Stomach (tissue), 9 donors: ENCODE measurements around the gene TTC3. TPM values are rescaled to one million over a fixed set of nuclear protein-coding genes. Genes with fewer than 3 reads are reported as not detected.

ENCODE experiments used
- DNase-seq, 2 donors: peaks; one replicate each; pipeline versions ENCODE4 v3.0.0 to v3.0.0-alpha.2; 2013 to 2019
- H3K27ac ChIP-seq, 5 donors: fragments of 200-600 bp in 4 of 5; sonication (generic) in 4 of 5; one replicate each; pipeline ENCODE4 v1.5.1; 2013 to 2019; ENCODE audit warnings: mild to moderate bottlenecking in 1 of 5, moderate library complexity in 1 of 5
- H3K27me3 ChIP-seq, 3 donors: fragments of 200-600 bp; sonication (generic); one replicate each; pipeline ENCODE4 v1.5.1; 2017 to 2019; ENCODE audit warnings: mixed run types in 1 of 3
- H3K36me3 ChIP-seq, 4 donors: fragments of 200-600 bp; sonication (generic); 1 replicate in 3 of 4; 2 replicates in 1 of 4; pipeline ENCODE4 v1.5.1; 2016 to 2019
- H3K4me1 ChIP-seq, 4 donors: fragments of 200-600 bp; sonication (generic); one replicate each; pipeline ENCODE4 v1.5.1; 2016 to 2019
- H3K4me3 ChIP-seq, 4 donors: fragments of 200-600 bp; sonication (generic) in 3 of 4; one replicate each; pipeline ENCODE4 v1.5.1; 2016 to 2019; ENCODE audit warnings: mild to moderate bottlenecking in 1 of 4
- H3K9me3 ChIP-seq, 4 donors: fragments of 200-600 bp; sonication (generic); one replicate each; pipeline ENCODE4 v1.5.1; 2016 to 2019
- EP300 ChIP-seq: sonication (generic); formaldehyde crosslinking; IDR thresholded peaks from one replicate; pipeline ENCODE4 v1.6.1; 2017; ENCODE audit warnings: antibody characterized with exemption
- POLR2A ChIP-seq, 4 donors: fragments of 450-650 bp; IDR thresholded peaks; one replicate each; pipeline ENCODE4 v1.6.1; 2016; ENCODE audit warnings: antibody characterized with exemption in 4 of 4, control low read depth in 2 of 4, mild to moderate bottlenecking in 1 of 4, moderate library complexity in 1 of 4
- POLR2AphosphoS5 ChIP-seq, 3 donors: sonication (generic); formaldehyde crosslinking; IDR thresholded peaks; one replicate each; pipeline ENCODE4 v1.6.1; 2016; ENCODE audit warnings: antibody characterized with exemption in 3 of 3
- WGBS, 5 donors: extraction: QIAGEN DNeasy Blood & Tissue Kit in 3 of 5; methylation state at CpG; one replicate each; pipeline versions ENCODE4 v1.1.5 to v1.1.7; 2013 to 2018; 5-methylcytosine and 5-hydroxymethylcytosine counted together
- intact Hi-C: fragments of 100-400 bp; cut with DNase I; formaldehyde crosslinking; loops from one replicate; pipeline ENCODE4 v1.15.1; 2023; ENCODE audit warnings: low total_unique reads
- polyA plus RNA-seq, 3 donors: library from polyadenylated mRNA; stranded (reverse); fragments of 200-250 nt; gene quantifications; one replicate each; pipeline ENCODE4 v1.2.3, GENCODE V29; 2013
- total RNA-seq, 5 donors: library from RNA; depleted of rRNA; stranded (reverse); fragments of >200 nt; gene quantifications; one replicate each; pipeline versions ENCODE4 v1.1.0 to v1.2.3, GENCODE V29; 2014 to 2016
- TF ChIP-seq, protein P1 (sequence below), 7 experiments: fragments of 450-650 bp in 4 of 7; fragments of 200-600 bp in 3 of 7; sonication (generic) in 3 of 7; IDR thresholded peaks; one replicate each; pipeline ENCODE4 v1.5.1; 2016 to 2019; ENCODE audit warnings: antibody characterized with exemption in 7 of 7, control low read depth in 2 of 7, mild to moderate bottlenecking in 1 of 7
- donor health status: healthy with polysubstance abuse.
- donor health status: Bipolar disorder and iron deficiency.
- donor health status: healthy.

Gene TTC3
- total and polyA plus RNA-seq, 8 donors = 17.5 to 538 (median 143) TPM

- 63 to 94% (median 74%) methylated on average over 6 of the region's 6 CpGs for WGBS, 5 donors
- Histone ChIP-seq H3K27ac (no peak overlapping the region), H3K9me3 (no peaks in the 10 kb centered on the region), H3K4me1 (peaks cover 5 to 37% (median 19%) of the 10 kb centered on the region in 4 donors), H3K4me3 (no peak overlapping the region), H3K36me3 (no peaks in the 10 kb centered on the region), H3K27me3 (no peaks in the 10 kb centered on the region)
- intact Hi-C loops = no loop called here
- TF ChIP-seq EP300 (no peak), POLR2A (IDR thresholded peaks at IDR 0.05) (no peak)
- TF ChIP-seq, protein P1, sequence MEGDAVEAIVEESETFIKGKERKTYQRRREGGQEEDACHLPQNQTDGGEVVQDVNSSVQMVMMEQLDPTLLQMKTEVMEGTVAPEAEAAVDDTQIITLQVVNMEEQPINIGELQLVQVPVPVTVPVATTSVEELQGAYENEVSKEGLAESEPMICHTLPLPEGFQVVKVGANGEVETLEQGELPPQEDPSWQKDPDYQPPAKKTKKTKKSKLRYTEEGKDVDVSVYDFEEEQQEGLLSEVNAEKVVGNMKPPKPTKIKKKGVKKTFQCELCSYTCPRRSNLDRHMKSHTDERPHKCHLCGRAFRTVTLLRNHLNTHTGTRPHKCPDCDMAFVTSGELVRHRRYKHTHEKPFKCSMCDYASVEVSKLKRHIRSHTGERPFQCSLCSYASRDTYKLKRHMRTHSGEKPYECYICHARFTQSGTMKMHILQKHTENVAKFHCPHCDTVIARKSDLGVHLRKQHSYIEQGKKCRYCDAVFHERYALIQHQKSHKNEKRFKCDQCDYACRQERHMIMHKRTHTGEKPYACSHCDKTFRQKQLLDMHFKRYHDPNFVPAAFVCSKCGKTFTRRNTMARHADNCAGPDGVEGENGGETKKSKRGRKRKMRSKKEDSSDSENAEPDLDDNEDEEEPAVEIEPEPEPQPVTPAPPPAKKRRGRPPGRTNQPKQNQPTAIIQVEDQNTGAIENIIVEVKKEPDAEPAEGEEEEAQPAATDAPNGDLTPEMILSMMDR (IDR thresholded peaks at IDR 0.05) = peak in 2 of 7 experiments; percentile 12 to 21
- DNase-seq = no peak
Measured at GRCh38 chr21:37079211-37079824, 6.3 kb downstream of the TTC3 start.

GRCh38 chr21:37082375-37082774 is 9.3 kb downstream of the TTC3 start:
- TF ChIP-seq EP300 (no peak), POLR2AphosphoS5 (IDR thresholded peaks at IDR 0.05) (no peak), POLR2A (IDR thresholded peaks at IDR 0.05) (no peak)
- TF ChIP-seq, protein P1 (IDR thresholded peaks at IDR 0.05) = no peak
- H3K4me3 ChIP-seq = no peak overlapping the region
- no peaks in the 10 kb centered on the region for H3K27me3 ChIP-seq
- no peak overlapping the region for H3K27ac ChIP-seq
- WGBS, 5 donors = 73 to 97% (median 88%) methylated on average over 1 of the region's 1 CpG
- DNase-seq = no peak
- intact Hi-C loops = no loop called here
- no peaks in the 10 kb centered on the region for H3K9me3 ChIP-seq
- peaks cover 0 to 33% (median 16%) of the 10 kb centered on the region in 4 donors for H3K4me1 ChIP-seq
- H3K36me3 ChIP-seq = no peaks in the 10 kb centered on the region

DNA sequence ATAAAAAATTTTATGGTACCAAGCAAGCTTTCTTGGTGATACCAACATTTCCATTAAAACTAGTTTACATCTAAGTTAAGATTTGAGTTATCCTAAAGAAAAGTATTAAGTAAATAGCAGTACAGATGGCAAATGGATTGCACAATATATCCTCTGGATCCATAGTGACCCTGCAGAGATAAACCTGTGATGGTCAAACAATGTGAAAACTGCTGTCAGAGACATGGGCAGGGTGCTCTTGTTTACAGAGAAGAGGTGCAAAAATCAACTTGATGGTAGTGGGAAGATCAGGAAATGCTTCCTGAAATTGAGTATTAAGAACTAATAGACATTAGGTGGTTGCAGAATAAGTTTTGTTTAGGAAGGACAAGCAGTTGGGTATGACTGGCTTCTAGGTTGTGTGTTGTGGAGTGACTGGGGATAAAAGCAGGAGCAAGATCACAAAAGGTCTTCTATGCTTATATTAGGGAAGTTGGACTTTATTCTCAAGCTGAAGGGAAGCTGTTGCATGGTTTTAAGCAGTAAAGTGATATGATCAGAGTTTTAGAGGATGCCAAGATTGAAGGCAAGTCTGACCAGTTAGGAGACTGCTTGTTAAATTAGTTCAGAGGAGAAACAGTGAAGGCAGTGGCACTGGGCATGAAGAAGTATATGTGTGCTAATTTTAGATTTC is 9.9 kb downstream of the TTC3 start:
- no peaks in the 10 kb centered on the region for H3K9me3 ChIP-seq
- H3K27ac ChIP-seq = no peak overlapping the region
- H3K4me1 ChIP-seq = peaks cover 0 to 37% (median 18%) of the 10 kb centered on the region in 4 donors
- no peak overlapping the region for H3K4me3 ChIP-seq
- peaks cover 0 to 2% (median 0%) of the 10 kb centered on the region in 4 donors for H3K36me3 ChIP-seq
- no peak for DNase-seq
- no peaks in the 10 kb centered on the region for H3K27me3 ChIP-seq
- no peak for TF ChIP-seq EP300
- no peak for TF ChIP-seq POLR2AphosphoS5 (IDR thresholded peaks at IDR 0.05)
- TF ChIP-seq, protein P1 (IDR thresholded peaks at IDR 0.05) = no peak
- intact Hi-C loops = no loop called here

- TF ChIP-seq POLR2A (IDR thresholded peaks at IDR 0.05) (no peak), POLR2AphosphoS5 (IDR thresholded peaks at IDR 0.05) (no peak), EP300 (no peak)
- TF ChIP-seq, protein P1 (IDR thresholded peaks at IDR 0.05) = no peak
- peaks cover 0 to 20% (median 9%) of the 10 kb centered on the region in 4 donors for H3K36me3 ChIP-seq
- no peak for DNase-seq
- 76 to 90% (median 86%) methylated on average over 3 of the region's 3 CpGs for WGBS, 5 donors
- peaks cover 0 to 46% (median 18%) of the 10 kb centered on the region in 4 donors for H3K4me1 ChIP-seq
- intact Hi-C loops = no loop called here
- H3K4me3 ChIP-seq = no peak overlapping the region
- H3K27ac ChIP-seq = no peak overlapping the region
- no peaks in the 10 kb centered on the region for H3K27me3 ChIP-seq
- H3K9me3 ChIP-seq = no peaks in the 10 kb centered on the region
Measured at GRCh38 chr21:37085726-37086125, 12.7 kb downstream of the TTC3 start.
